IMR-90 (cell line): ENCODE data around the gene CUX1. TPM values are rescaled to one million over a fixed set of nuclear protein-coding genes. Genes with fewer than 3 reads are reported as not detected.

ENCODE experiments used
- ATAC-seq: fragments of 200-7000 bp; cut with Tn5 transposase; 2 replicates; pipeline ENCODE4 v1.9.1; 2020; ENCODE audit warnings: low read depth, mild to moderate bottlenecking, moderate library complexity
- Bru-seq: library from RNA; stranded (reverse); fragments of 400-500 nt; gene quantifications from one replicate; lab custom pipeline; 2021; lab: Mats Ljungman, UMichigan
- BruChase-seq, 2 experiments: library from RNA; stranded (reverse); fragments of 400-500 nt; gene quantifications; one replicate each; lab custom pipeline; 2021; lab: Mats Ljungman, UMichigan
- BruUV-seq: library from RNA; stranded (reverse); fragments of 400-500 nt; replicated peaks from 2 replicates; lab custom pipeline; 2021; lab: Mats Ljungman, UMichigan
- CTCF ChIA-PET: fragments of 300-600 bp; formaldehyde crosslinking; extraction: SDS; loops from one replicate; lab custom pipeline; 2021; ENCODE audit warnings: antibody characterized with exemption; lab: Yijun Ruan, JAX
- POLR2A ChIA-PET: fragments of 300-600 bp; sonication (Branson Sonifier 250); formaldehyde crosslinking; loops from one replicate; lab custom pipeline; 2022; ENCODE audit warnings: antibody characterized with exemption; ENCODE audit not compliant: unreplicated experiment; lab: Charles Lee
- DNase-seq: peaks from one replicate; pipeline ENCODE4 v3.0.0; 2013
- H2AFZ ChIP-seq: replicated peaks from 2 replicates; pipeline ENCODE3; 2013; ENCODE audit warnings: low read length, mild to moderate bottlenecking; ENCODE audit not compliant: poor library complexity
- H2AK5ac ChIP-seq: 2 replicates; pipeline ENCODE4 v1.6.1; 2013; ENCODE audit warnings: low read depth, low read length, inconsistent platforms
- H2AK9ac ChIP-seq: replicated peaks from 2 replicates; pipeline ENCODE3; 2013; ENCODE audit warnings: mild to moderate bottlenecking, low read depth, low read length, moderate library complexity; ENCODE audit not compliant: poor library complexity
- H2BK120ac ChIP-seq: 2 replicates; pipeline ENCODE4 v1.6.1; 2013; ENCODE audit warnings: low read depth, low read length, inconsistent platforms
- H2BK15ac ChIP-seq: 3 replicates; pipeline ENCODE4 v1.6.1; 2013; ENCODE audit warnings: low read depth, low read length, inconsistent platforms
- H2BK20ac ChIP-seq: 2 replicates; pipeline ENCODE4 v1.6.1; 2013; ENCODE audit warnings: low read depth, mild to moderate bottlenecking, inconsistent platforms, low read length, moderate library complexity
- H2BK5ac ChIP-seq: 2 replicates; pipeline ENCODE4 v1.6.1; 2013; ENCODE audit warnings: mild to moderate bottlenecking, low read depth, low read length, inconsistent platforms; ENCODE audit not compliant: poor library complexity, severe bottlenecking
- H3K14ac ChIP-seq: replicated peaks from 2 replicates; pipeline ENCODE4 v1.6.1; 2013; ENCODE audit warnings: low read depth, low read length, inconsistent platforms
- H3K18ac ChIP-seq: 2 replicates; pipeline ENCODE4 v1.6.1; 2013; ENCODE audit warnings: low read depth, low read length, control low read depth
- H3K23ac ChIP-seq: 2 replicates; pipeline ENCODE4 v1.6.1; 2013; ENCODE audit warnings: low read depth, low read length, inconsistent platforms
- H3K27ac ChIP-seq: 2 replicates; pipeline ENCODE4 v1.5.1; 2013; ENCODE audit warnings: mild to moderate bottlenecking, control low read depth, low read length; ENCODE audit not compliant: insufficient read depth
- H3K27me3 ChIP-seq: 2 replicates; pipeline ENCODE4 v1.6.1; 2013; ENCODE audit warnings: low read length; ENCODE audit not compliant: control insufficient read depth, insufficient read depth
- H3K36me3 ChIP-seq: 2 replicates; pipeline ENCODE4 v1.6.1; 2013; ENCODE audit warnings: low read length, mixed read lengths; ENCODE audit not compliant: control insufficient read depth, insufficient read depth
- H3K4ac ChIP-seq: 2 replicates; pipeline ENCODE4 v1.6.1; 2013; ENCODE audit warnings: low read depth, low read length, inconsistent platforms
- H3K4me1 ChIP-seq: 2 replicates; pipeline ENCODE4 v1.6.1; 2013; ENCODE audit warnings: low read length, mixed read lengths; ENCODE audit not compliant: control insufficient read depth, insufficient read depth
- H3K4me2 ChIP-seq: 2 replicates; pipeline ENCODE4 v1.6.1; 2013; ENCODE audit warnings: low read depth, mild to moderate bottlenecking, control low read depth, low read length, moderate library complexity
- H3K4me3 ChIP-seq: 2 replicates; pipeline ENCODE4 v1.5.1; 2013; ENCODE audit warnings: low read depth, mild to moderate bottlenecking, control low read depth, low read length, moderate library complexity; ENCODE audit not compliant: insufficient read depth
- H3K56ac ChIP-seq: 2 replicates; pipeline ENCODE4 v1.6.1; 2013; ENCODE audit warnings: low read length, inconsistent platforms; ENCODE audit not compliant: insufficient read depth; ENCODE audit errors: extremely low read depth
- H3K79me1 ChIP-seq, 2 experiments: 2 replicates each; pipeline ENCODE4 v1.6.1; 2013; ENCODE audit warnings: low read length in 2 of 2, inconsistent platforms in 1 of 2, low read depth in 1 of 2
- H3K9ac ChIP-seq: 2 replicates; pipeline ENCODE4 v1.6.1; 2013; ENCODE audit warnings: low read depth, low read length, control low read depth
- H3K9me1 ChIP-seq: 2 replicates; pipeline ENCODE4 v1.6.1; 2013; ENCODE audit warnings: low read length, inconsistent platforms; ENCODE audit not compliant: insufficient read depth
- H3K9me3 ChIP-seq: 2 replicates; pipeline ENCODE4 v1.6.1; 2013; ENCODE audit warnings: low read length; ENCODE audit not compliant: control insufficient read depth, insufficient read depth
- H4K20me1 ChIP-seq: 2 replicates; pipeline ENCODE4 v1.6.1; 2013; ENCODE audit warnings: low read length, inconsistent platforms; ENCODE audit not compliant: insufficient read depth
- H4K5ac ChIP-seq: 2 replicates; pipeline ENCODE4 v1.6.1; 2013; ENCODE audit warnings: mild to moderate bottlenecking, low read depth, low read length, control low read depth
- H4K8ac ChIP-seq, 2 experiments: 2 replicates each; pipeline ENCODE4 v1.6.1; 2013; ENCODE audit warnings: low read depth in 2 of 2, low read length in 2 of 2, control low read depth in 1 of 2, inconsistent platforms in 1 of 2
- H4K91ac ChIP-seq: 2 replicates; pipeline ENCODE4 v1.6.1; 2013; ENCODE audit warnings: low read depth, low read length, inconsistent platforms; ENCODE audit not compliant: insufficient read depth
- BHLHE40 ChIP-seq: fragments of 150-350 bp; IDR thresholded peaks from 2 replicates; pipeline ENCODE4 v1.6.1; 2016; ENCODE audit warnings: mild to moderate bottlenecking, low read depth, low read length
- CHD1 ChIP-seq: IDR thresholded peaks from 2 replicates; pipeline ENCODE4 v1.6.1; 2012; ENCODE audit warnings: low read depth, low read length, improper control_type of control experiment
- MAFK ChIP-seq: IDR thresholded peaks from 2 replicates; pipeline ENCODE4 v1.6.1; 2012; ENCODE audit warnings: low read depth, low read length, improper control_type of control experiment
- MXI1 ChIP-seq: IDR thresholded peaks from 2 replicates; pipeline ENCODE4 v1.6.1; 2012; ENCODE audit warnings: low read depth, mild to moderate bottlenecking, low read length, moderate library complexity, borderline replicate concordance
- NFE2L2 ChIP-seq: fragments of 150-350 bp; IDR thresholded peaks from 2 replicates; pipeline ENCODE4 v1.6.1; 2016; ENCODE audit warnings: low read depth, mild to moderate bottlenecking, low read length
- POLR2A ChIP-seq: IDR thresholded peaks from 2 replicates; pipeline ENCODE4 v1.6.1; 2012; ENCODE audit warnings: mild to moderate bottlenecking, low read depth, low read length
- RCOR1 ChIP-seq: IDR thresholded peaks from 2 replicates; pipeline ENCODE4 v1.6.1; 2012; ENCODE audit warnings: mild to moderate bottlenecking, low read length, improper control_type of control experiment; ENCODE audit not compliant: insufficient replicate concordance
- SMC3 ChIP-seq: fragments of 150-350 bp; IDR thresholded peaks from 2 replicates; pipeline ENCODE4 v1.6.1; 2016; ENCODE audit warnings: low read depth, mild to moderate bottlenecking, antibody characterized with exemption, low read length, moderate library complexity
- WGBS, 2 experiments: methylation state at CpG; one replicate each; pipeline versions ENCODE4 v1.1.5 to v1.1.7; 2013; ENCODE audit warnings: missing lambda C conversion rate in 2 of 2; ENCODE audit not compliant: insufficient read length in 1 of 2; ENCODE audit errors: extremely low coverage in 2 of 2; 5-methylcytosine and 5-hydroxymethylcytosine counted together
- dilution Hi-C: fragments of 300-500 bp; cut with HindIII; formaldehyde crosslinking; loops from one replicate; pipeline ENCODE4 v1.14.3; 2018; ENCODE audit warnings: low sequenced_read_pairs; ENCODE audit not compliant: unreplicated experiment
- in situ Hi-C: fragments of 300-500 bp; cut with MboI; formaldehyde crosslinking; loops from 3 replicates; pipeline ENCODE4 v1.14.3; 2019; ENCODE audit warnings: low sequenced_read_pairs, inconsistent platforms, mixed read lengths
- intact Hi-C: fragments of 100-400 bp; cut with micrococcal nuclease; formaldehyde crosslinking; loops from 2 replicates; pipeline ENCODE4 v1.10.0; 2022
- long read RNA-seq: library from polyadenylated mRNA; unstranded; transcript quantifications from one replicate; pipeline ENCODE4 v2.0.0, GENCODE V29; 2021; ENCODE audit not compliant: unreplicated experiment
- polyA plus RNA-seq, 3 experiments: library from polyadenylated mRNA; depleted of rRNA; stranded (reverse); fragments of >200 nt; gene quantifications; 2 replicates each; pipeline ENCODE4 v1.2.3, GENCODE V29; 2012; ENCODE audit warnings: low replicate concordance in 1 of 3
- total RNA-seq: library from RNA; depleted of rRNA; stranded (reverse); fragments of >200 nt; gene quantifications from 2 replicates; pipeline ENCODE4 v1.2.3, GENCODE V29; 2012; rRNA removed

Gene CUX1, protein sequence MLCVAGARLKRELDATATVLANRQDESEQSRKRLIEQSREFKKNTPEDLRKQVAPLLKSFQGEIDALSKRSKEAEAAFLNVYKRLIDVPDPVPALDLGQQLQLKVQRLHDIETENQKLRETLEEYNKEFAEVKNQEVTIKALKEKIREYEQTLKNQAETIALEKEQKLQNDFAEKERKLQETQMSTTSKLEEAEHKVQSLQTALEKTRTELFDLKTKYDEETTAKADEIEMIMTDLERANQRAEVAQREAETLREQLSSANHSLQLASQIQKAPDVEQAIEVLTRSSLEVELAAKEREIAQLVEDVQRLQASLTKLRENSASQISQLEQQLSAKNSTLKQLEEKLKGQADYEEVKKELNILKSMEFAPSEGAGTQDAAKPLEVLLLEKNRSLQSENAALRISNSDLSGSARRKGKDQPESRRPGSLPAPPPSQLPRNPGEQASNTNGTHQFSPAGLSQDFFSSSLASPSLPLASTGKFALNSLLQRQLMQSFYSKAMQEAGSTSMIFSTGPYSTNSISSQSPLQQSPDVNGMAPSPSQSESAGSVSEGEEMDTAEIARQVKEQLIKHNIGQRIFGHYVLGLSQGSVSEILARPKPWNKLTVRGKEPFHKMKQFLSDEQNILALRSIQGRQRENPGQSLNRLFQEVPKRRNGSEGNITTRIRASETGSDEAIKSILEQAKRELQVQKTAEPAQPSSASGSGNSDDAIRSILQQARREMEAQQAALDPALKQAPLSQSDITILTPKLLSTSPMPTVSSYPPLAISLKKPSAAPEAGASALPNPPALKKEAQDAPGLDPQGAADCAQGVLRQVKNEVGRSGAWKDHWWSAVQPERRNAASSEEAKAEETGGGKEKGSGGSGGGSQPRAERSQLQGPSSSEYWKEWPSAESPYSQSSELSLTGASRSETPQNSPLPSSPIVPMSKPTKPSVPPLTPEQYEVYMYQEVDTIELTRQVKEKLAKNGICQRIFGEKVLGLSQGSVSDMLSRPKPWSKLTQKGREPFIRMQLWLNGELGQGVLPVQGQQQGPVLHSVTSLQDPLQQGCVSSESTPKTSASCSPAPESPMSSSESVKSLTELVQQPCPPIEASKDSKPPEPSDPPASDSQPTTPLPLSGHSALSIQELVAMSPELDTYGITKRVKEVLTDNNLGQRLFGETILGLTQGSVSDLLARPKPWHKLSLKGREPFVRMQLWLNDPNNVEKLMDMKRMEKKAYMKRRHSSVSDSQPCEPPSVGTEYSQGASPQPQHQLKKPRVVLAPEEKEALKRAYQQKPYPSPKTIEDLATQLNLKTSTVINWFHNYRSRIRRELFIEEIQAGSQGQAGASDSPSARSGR (N-terminal part only)
- 19.7 TPM in 2 replicates for total RNA-seq
- polyA plus RNA-seq (2012; rRNA removed) = 45.2 and 46.4 TPM in 2 replicates
- 45.4 and 65.3 TPM in 2 replicates for polyA plus RNA-seq (2012; cell fraction: cytosol; rRNA removed)
- 19.7 and 27.9 TPM in 2 replicates for polyA plus RNA-seq (2012; cell fraction: nucleus; rRNA removed; ENCODE audit: low replicate concordance)
- percentile 89 among the genes with signal in this experiment for Bru-seq, nascent RNA
- percentile 96 among the genes with signal in this experiment for BruChase-seq, experiment 1, labeled RNA remaining after a 6-hour chase
- BruChase-seq, experiment 2, labeled RNA remaining after a 2-hour chase = percentile 91 among the genes with signal in this experiment
- long read RNA-seq, transcript CUX1-202 (23 exons, 2,931 nt) = major isoform, 6 of 63 reads
- long read RNA-seq, partial matches to known transcripts = 34 of 63 reads
- long read RNA-seq, other reads (novel, unspliced or antisense) = 20 of 63 reads

DNA sequence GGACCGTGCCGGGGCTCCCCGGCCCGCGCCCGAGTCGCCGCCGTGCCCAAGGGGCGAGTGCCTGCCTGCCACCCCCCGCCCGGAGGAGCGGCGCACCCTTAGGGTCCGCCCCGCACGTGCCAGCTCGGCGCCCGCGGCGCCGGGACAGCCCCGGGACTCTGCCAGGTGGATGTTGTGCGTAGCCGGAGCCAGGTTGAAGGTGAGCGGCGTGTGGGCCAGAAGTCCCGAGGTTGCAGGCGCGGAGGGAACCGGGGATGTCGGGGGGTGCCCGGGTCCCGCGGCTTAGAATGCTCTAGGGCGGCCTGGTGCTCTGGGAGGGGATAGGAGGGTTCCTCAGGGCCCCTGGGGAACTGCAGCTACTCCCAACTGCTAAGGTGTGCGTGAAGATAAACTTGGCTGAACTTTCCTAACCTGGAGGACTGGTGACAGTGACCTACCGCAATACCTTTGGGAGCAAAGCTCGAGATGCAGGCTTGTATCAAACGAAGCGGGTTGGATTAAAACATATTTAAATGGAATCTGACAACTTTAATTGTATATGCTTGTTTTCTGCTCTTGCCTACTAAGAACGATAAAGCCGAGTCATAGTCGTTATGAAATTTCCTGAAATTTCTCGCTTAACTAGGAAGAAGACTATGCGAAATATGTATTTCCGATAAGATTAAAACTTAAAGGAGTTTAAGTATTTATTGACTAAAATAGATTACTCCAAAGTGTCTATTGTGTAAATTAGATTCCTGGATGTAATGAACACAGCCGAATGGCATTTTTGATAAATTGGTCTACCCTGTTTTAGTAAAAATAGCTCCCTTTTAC, at the start of gene CUX1:
Gene CUX1 (plus strand): TSS at position 156 of the 816 bp plus-strand sequence. CDS start 14 bp downstream, at position 170.
- Histone ChIP-seq H2AFZ (peak within 1 kb of the TSS; percentile 82), H3K56ac (no peak within 1 kb of the TSS), H3K79me1 (peaks cover 3 to 48% of the 10 kb centered on the region in 2 experiments; a peak in 3 of 4 replicates), H4K20me1 (peaks cover 39% of the 10 kb centered on the region), H3K9ac (peak within 1 kb of the TSS; percentile 53), H2AK5ac (0 out of 2 replicates have a peak within 1 kb of the TSS, but pooled peaks have one; percentile 1), H3K4ac (peak within 1 kb of the TSS; percentile 59; the same call in 1 of the 2 replicates), H4K5ac (no peak within 1 kb of the TSS), H3K4me1 (peaks cover 11% of the 10 kb centered on the region), H2AK9ac (peak within 1 kb of the TSS; percentile 66), H3K18ac (no peak within 1 kb of the TSS), H2BK5ac (peak within 1 kb of the TSS; percentile 40), H3K27me3 (no peaks in the 10 kb centered on the region), H3K36me3 (no peaks in the 10 kb centered on the region), H3K14ac (peak within 1 kb of the TSS; percentile 10; the same call in 1 of the 2 replicates), H4K91ac (peak within 1 kb of the TSS; percentile 35; the same call in 1 of the 2 replicates), H3K4me2 (peak within 1 kb of the TSS; percentile 90), H2BK120ac (no peak within 1 kb of the TSS), H3K9me1 (no peaks in the 10 kb centered on the region; the same call in 1 of the 2 replicates), H2BK20ac (no peak within 1 kb of the TSS), H3K23ac (peak within 1 kb of the TSS; percentile 77), H4K8ac (no peak within 1 kb of the TSS), H2BK15ac (no peak within 1 kb of the TSS), H3K9me3 (no peaks in the 10 kb centered on the region), H3K27ac (peak within 1 kb of the TSS; percentile 44), H3K4me3 (peak within 1 kb of the TSS; percentile 69)
- in situ Hi-C loops = loop anchor here (10.0 kb wide), 1 partner anchor 417 kb away; no protein-coding TSS in a partner anchor
- 2% methylated on average over 21 of the region's 49 CpGs; no CpG with 5 or more reads in 1 of the 2 experiments for WGBS, 2 experiments
- intact Hi-C loops = loop anchor here (2.0 to 10.0 kb wide), 6 partner anchors 65 to 419 kb away; no protein-coding TSS in a partner anchor
- DNase-seq (peak; percentile 47), ATAC-seq (peak; percentile 0; the same call in 1 of the 2 replicates)
- ChIA-PET CTCF (no interaction called here), POLR2A (no interaction called here)
- BruUV-seq = no TSS peak
- dilution Hi-C loops = no loop called here
- TF ChIP-seq NFE2L2 = peak; percentile 55; the same call in 1 of the 2 replicates
- TF ChIP-seq CHD1 = no peak
- TF ChIP-seq POLR2A = no peak
- no peak for TF ChIP-seq MAFK
- no peak for TF ChIP-seq SMC3
- TF ChIP-seq MXI1 = peak; percentile 15; the same call in 1 of the 2 replicates
- no peak for TF ChIP-seq RCOR1
- peak; percentile 85 for TF ChIP-seq BHLHE40
